ENCODE results near the gene DGKG.

Gene DGKG

GRCh38 chr3:186246941-186247340 lies 115.1 kb downstream of the DGKG start:
- no peak for DNase-seq (ENCODE audit: extremely low read depth, low read depth)
- TF ChIP-seq, protein P1, sequence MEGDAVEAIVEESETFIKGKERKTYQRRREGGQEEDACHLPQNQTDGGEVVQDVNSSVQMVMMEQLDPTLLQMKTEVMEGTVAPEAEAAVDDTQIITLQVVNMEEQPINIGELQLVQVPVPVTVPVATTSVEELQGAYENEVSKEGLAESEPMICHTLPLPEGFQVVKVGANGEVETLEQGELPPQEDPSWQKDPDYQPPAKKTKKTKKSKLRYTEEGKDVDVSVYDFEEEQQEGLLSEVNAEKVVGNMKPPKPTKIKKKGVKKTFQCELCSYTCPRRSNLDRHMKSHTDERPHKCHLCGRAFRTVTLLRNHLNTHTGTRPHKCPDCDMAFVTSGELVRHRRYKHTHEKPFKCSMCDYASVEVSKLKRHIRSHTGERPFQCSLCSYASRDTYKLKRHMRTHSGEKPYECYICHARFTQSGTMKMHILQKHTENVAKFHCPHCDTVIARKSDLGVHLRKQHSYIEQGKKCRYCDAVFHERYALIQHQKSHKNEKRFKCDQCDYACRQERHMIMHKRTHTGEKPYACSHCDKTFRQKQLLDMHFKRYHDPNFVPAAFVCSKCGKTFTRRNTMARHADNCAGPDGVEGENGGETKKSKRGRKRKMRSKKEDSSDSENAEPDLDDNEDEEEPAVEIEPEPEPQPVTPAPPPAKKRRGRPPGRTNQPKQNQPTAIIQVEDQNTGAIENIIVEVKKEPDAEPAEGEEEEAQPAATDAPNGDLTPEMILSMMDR (IDR thresholded peaks at IDR 0.05; ENCODE audit: low read depth, low read length), result no peak

DNA sequence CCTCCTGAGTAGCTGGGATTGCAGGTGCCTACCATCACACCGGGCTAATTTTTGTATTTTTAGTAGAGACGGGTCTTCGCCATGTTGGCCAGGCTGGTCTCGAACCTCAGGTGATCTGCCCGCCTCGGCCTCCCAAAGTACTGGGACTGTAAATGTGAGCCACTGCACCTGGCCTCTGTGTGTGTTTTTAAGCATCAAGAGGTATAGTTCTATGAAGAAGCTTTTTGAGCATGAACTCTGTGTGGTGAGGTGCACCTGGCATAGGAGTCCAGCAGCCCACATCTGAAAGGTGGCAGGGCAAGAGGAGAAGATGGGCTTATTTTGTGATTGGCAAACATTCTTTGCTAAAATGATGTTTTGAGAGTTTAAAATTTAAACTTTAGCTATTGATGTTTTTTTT lies 118.0 kb downstream of the DGKG start:
- DNase-seq (ENCODE audit: extremely low read depth, low read depth), result no peak

DNA sequence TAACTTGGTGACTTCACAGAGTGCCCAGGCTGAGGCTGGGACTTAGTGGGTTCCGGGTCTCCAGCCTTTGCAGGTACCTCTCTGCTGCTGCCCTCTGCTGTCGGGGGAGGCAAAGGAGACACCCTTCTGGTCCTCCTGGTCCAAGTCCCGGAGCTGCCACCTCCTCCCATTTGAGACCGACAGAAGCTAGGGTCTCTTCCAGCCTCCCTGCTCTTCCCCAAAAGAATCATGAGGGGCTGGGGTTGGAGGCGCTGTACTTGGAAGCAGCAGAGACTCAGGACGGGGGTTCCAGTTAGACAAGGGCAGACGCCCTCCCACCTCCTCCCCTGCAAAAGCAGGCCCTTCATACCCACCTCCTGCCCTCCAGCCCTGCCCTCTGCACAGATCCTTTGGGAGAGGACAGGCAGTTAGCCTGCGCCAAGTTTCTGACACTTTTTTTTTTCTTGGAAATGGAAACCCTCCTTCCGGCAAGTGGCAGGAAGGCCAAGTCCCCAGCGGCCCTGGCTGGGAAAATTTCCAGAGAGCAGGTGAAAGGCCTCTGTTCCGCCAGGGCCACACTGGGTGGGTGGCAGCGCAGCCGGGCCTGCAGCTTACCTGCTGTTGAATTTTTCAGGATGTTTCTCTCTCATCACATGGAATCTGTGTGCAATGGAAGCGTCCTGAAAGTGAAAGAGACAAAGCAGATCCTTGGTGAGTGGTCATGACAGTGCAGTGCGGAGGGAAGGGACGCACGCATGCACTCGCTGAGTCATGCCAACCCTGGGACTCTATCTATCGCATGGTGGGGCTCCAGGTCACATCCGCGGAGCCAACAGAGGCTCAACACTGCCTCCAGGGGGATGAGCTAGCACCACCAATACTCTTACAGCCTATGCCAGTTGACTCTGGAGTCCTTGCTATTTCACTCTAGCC lies 119.9 kb downstream of the DGKG start:
- DNase-seq (ENCODE audit: extremely low read depth, low read depth), result no peak
- TF ChIP-seq, protein P1 (IDR thresholded peaks at IDR 0.05; ENCODE audit: low read depth, low read length), result peak; percentile 36

More for the DNA sequence above, 118.0 kb downstream of the DGKG start:
- TF ChIP-seq, protein P1 (IDR thresholded peaks at IDR 0.05; ENCODE audit: low read depth, low read length), result no peak

DNA sequence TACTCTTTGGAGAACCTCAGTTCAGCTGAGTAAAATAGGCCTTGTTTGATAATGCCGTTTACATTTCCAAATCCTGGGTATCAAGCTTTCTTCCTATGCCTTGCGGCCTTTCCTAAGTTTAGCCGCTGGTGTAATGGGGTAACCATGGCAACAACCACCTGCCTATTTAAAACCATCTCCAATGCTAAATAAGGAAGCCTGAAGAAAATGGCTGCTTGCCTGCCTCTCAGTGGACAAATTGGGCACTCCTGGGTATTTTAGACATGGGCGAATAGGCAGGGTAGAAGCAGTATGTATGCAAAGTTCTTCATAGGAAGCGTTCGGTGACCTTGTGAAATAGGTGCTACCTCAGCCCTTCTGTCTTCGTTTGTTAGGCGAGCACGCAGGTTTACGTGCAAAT lies 122.7 kb downstream of the DGKG start:
- TF ChIP-seq, protein P1 (IDR thresholded peaks at IDR 0.05; ENCODE audit: low read depth, low read length), result no peak
- DNase-seq (ENCODE audit: extremely low read depth, low read depth), result no peak

DNA sequence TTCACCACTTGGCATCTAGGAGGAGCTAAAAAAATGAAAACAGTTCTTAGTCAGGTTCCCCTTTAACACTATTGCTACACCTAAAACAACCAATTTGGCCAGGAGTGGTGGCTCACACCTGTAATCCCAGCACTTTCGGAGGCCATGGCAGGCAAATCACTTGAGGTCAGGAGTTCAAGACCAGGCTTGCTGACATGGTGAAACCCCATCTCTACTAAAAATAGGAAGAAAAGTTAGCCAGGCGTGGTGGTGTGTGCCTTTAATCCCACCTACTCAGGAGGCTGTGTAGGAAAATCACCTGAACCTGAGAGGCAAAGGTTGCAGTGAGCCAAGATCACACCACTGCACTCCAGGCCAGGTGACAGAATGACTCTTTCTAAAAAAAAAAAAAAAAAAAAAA lies 124.1 kb downstream of the DGKG start:
- TF ChIP-seq, protein P1 (IDR thresholded peaks at IDR 0.05; ENCODE audit: low read depth, low read length), result no peak
- no peak for DNase-seq (ENCODE audit: extremely low read depth, low read depth)

- TF ChIP-seq, protein P1 (IDR thresholded peaks at IDR 0.05; ENCODE audit: low read depth, low read length), result no peak
These were observed 125.5 kb downstream of the DGKG start for GRCh38 chr3:186236357-186237020.

DNA sequence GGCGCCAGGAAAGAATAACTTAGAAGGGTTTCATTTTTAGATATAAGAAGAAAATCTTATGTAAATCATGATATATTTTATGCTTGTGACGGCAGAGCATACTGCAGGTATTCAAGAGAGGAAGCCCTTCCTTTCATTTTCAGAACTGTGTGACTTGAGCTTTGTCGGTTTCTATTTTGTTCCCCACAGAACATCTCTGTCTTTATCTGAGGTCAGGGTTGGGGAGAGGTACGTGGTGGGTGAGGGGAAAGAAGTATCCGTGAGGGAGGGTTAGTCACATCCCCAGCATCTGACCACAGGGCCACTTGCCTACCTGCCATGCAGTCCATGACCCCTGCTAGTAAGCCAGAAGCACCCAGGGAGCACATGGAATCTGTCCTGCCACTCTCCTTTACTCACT lies 126.5 kb downstream of the DGKG start:
- TF ChIP-seq, protein P1 (IDR thresholded peaks at IDR 0.05; ENCODE audit: low read depth, low read length), result no peak
- no peak for DNase-seq (ENCODE audit: extremely low read depth, low read depth)

More at GRCh38 chr3:186236357-186237020, 125.5 kb downstream of the DGKG start:
- no peak for DNase-seq (ENCODE audit: extremely low read depth, low read depth)

All from AG09319 (cell line).